ENCODE data around the gene SLC25A25. TPM values are rescaled to one million over a fixed set of nuclear protein-coding genes. Genes with fewer than 3 reads are reported as not detected.
A peak's percentile ranks its signal among the peaks of the same experiment; 100 is the strongest.

SLC25A25 gene
- total RNA-seq, 3 donors from 2014 or later, result 27.2 to 43.9 (median 33.1) TPM

GRCh38 chr9:128062846-128063831 is 4.9 kb upstream of the SLC25A25 start:
- no peak overlapping the region for H3K4me3 ChIP-seq
- no peaks in the 10 kb centered on the region for H3K27me3 ChIP-seq
- intact Hi-C loops (cut with DNase I; ENCODE audit: low total_unique reads), result no loop called here
- H3K27ac ChIP-seq, result peak overlapping the region in 1 of 2 donors; percentile 8
- no peak for DNase-seq (ENCODE audit: low spot score in 2 of 2)
- H3K4me1 ChIP-seq, result peaks cover 9 to 12% of the 10 kb centered on the region in 2 donors
- H3K9me3 ChIP-seq, result no peaks in the 10 kb centered on the region
- no peaks in the 10 kb centered on the region for H3K36me3 ChIP-seq
- TF ChIP-seq CTCF (IDR thresholded peaks at IDR 0.05) (no peak), POLR2A (IDR thresholded peaks at IDR 0.05) (no peak), POLR2AphosphoS5 (IDR thresholded peaks at IDR 0.05) (no peak)

GRCh38 chr9:128065907-128066712 is 1.9 kb upstream of the SLC25A25 start:
- no peaks in the 10 kb centered on the region for H3K36me3 ChIP-seq
- TF ChIP-seq CTCF (IDR thresholded peaks at IDR 0.05), result no peak
- DNase-seq (ENCODE audit: low spot score in 2 of 2), result no peak
- peak overlapping the region; percentile 67 to 96 (median 86) for H3K4me3 ChIP-seq
- no peaks in the 10 kb centered on the region for H3K9me3 ChIP-seq
- intact Hi-C loops (cut with DNase I; ENCODE audit: low total_unique reads), result no loop called here
- peak overlapping the region; percentile 99 to 100 for H3K27ac ChIP-seq
- H3K27me3 ChIP-seq, result no peaks in the 10 kb centered on the region
- peaks cover 9 to 12% of the 10 kb centered on the region in 2 donors for H3K4me1 ChIP-seq

GRCh38 chr9:128066713-128067644 is 1.1 kb upstream of the SLC25A25 start, which contains the start of gene NAIF1:
Gene NAIF1 (minus strand): TSS chr9:128067320. CDS start chr9:128067101, 219 bp downstream.
- Histone ChIP-seq H3K9me3 (no peaks in the 10 kb centered on the region), H3K4me1 (peaks cover 13 to 15% of the 10 kb centered on the region in 2 donors), H3K4me3 (peak within 1 kb of the TSS; percentile 78 to 96 (median 86)), H3K27ac (peak within 1 kb of the TSS; percentile 99 to 100), H3K27me3 (no peaks in the 10 kb centered on the region), H3K36me3 (no peaks in the 10 kb centered on the region)
- intact Hi-C loops (cut with DNase I; ENCODE audit: low total_unique reads), result no loop called here
- peak; percentile 54 for TF ChIP-seq POLR2A (IDR thresholded peaks at IDR 0.05)
- peak; percentile 1 to 77 (median 77) for TF ChIP-seq POLR2AphosphoS5 (IDR thresholded peaks at IDR 0.05)
- no peak for TF ChIP-seq CTCF (IDR thresholded peaks at IDR 0.05)
- peak; percentile 97 to 99 for DNase-seq (ENCODE audit: low spot score in 2 of 2)

- intact Hi-C loops (cut with DNase I; ENCODE audit: low total_unique reads), result no loop called here
- Histone ChIP-seq H3K9me3 (no peaks in the 10 kb centered on the region), H3K4me3 (peak overlapping the region; percentile 78 to 96 (median 86)), H3K36me3 (no peaks in the 10 kb centered on the region), H3K27me3 (no peaks in the 10 kb centered on the region), H3K27ac (peak overlapping the region; percentile 99 to 100), H3K4me1 (peaks cover 18 to 25% of the 10 kb centered on the region in 2 donors)
- DNase-seq (ENCODE audit: low spot score in 2 of 2), result no peak
- TF ChIP-seq CTCF (IDR thresholded peaks at IDR 0.05) (peak in 1 of 3 donors; percentile 17), POLR2AphosphoS5 (IDR thresholded peaks at IDR 0.05) (no peak)
Observed at GRCh38 chr9:128068386-128069205, 564 bp downstream of the SLC25A25 start.
